ENCODE results near the gene NDUFA11.
A peak's percentile ranks its signal among the peaks of the same experiment; 100 is the strongest.

The NDUFA11 gene

DNA sequence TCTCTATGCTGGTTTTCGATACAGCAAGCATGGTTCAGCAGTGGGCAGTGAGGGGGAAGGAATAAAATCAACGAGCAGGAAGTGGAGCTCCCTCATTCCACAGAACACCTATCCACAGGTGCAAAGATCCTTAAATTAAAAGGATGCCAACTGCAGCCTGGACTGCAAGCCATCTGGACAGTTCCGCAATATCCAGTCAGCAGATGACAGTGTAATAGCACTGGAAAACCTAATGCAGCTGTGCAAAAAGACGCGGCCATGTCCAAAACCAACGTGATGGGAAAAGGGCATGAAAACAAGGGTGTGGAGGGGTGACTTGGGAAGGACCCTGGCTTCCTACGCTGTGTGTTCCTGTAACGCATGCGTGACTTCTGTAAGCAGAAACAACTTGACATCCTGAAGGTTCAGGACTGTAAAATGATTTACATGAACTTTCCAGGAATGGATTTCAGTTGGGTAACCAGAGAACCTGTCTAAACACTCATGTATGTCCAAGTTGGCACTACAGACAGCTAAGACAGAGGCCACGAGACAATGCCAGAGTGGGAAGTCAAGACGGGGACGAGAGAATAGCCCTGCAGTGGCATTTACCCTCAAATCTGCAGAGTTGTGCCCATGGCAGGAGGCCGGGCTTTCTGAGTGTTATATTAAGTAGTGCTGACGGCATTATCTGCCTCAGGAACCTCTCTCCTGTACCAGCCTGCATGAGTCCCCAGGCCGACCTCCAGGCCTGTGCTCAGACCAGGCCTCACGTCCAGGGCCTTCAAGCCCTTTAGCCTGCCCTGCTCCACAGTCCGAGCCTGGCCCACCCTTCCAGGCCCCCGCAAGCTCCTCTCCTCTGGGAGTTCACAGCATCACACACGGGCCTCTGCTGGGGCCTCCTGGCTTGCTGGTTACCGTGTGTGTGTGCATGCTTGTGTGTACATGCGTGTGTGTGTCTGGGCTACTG lies 36.9 kb upstream of the NDUFA11 start (continued):
- TF ChIP-seq, protein P1, sequence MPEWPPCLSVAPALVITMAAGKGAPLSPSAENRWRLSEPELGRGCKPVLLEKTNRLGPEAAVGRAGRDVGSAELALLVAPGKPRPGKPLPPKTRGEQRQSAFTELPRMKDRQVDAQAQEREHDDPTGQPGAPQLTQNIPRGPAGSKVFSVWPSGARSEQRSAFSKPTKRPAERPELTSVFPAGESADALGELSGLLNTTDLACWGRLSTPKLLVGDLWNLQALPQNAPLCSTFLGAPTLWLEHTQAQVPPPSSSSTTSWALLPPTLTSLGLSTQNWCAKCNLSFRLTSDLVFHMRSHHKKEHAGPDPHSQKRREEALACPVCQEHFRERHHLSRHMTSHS (tag by site-specific recombination; IDR thresholded peaks at IDR 0.05): no peak
- TF ChIP-seq ZSCAN16 (tag by site-specific recombination; IDR thresholded peaks at IDR 0.05) (no peak), ZNF76 (tag by site-specific recombination; IDR thresholded peaks at IDR 0.05; ENCODE audit: borderline replicate concordance, low read depth) (no peak)

DNA sequence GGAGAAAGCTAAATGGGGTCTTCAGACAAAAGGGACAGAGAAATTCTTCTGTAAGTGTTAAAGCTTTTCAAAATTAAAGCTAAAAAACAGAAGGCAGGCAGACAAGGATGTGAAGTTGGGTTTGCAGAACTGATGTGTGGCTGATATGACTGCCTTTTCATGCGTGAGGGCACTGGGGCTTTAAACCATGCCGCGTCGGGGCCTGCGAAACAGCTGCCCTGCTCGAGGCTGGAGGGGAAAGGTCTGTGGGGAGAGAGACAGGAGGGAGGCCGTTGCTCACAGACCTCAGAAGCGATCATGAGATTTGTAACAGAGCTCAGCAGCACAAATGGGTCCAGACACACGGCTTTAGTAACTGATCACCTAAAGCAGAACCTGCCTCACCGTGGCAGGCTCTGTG lies 34.0 kb upstream of the NDUFA11 start:
- no peak for TF ChIP-seq ZFP69B (tag by site-specific recombination; IDR thresholded peaks at IDR 0.05)
- no peak for TF ChIP-seq HOXC10 (CRISPR knock-in tag; IDR thresholded peaks at IDR 0.05)
- 0 out of 2 replicates have a peak, but pooled peaks have one; percentile 10 for TF ChIP-seq ZNF600 (tag by site-specific recombination; IDR thresholded peaks at IDR 0.05)
- TF ChIP-seq ZNF266 (tag by site-specific recombination; IDR thresholded peaks at IDR 0.05; ENCODE audit: low read depth): no peak
- no peak for TF ChIP-seq ZNF629 (tag by site-specific recombination; IDR thresholded peaks at IDR 0.05)
- TF ChIP-seq SALL2 (tag by site-specific recombination; IDR thresholded peaks at IDR 0.05; ENCODE audit: borderline replicate concordance): no peak
- TF ChIP-seq ZNF548 (tag by site-specific recombination; IDR thresholded peaks at IDR 0.05): no peak
- peaks cover 4% of the 10 kb centered on the region; the same call in 1 of the 2 replicates for H3K4me1 ChIP-seq (ENCODE audit: control insufficient read depth, insufficient read depth, low read length)
- H3K36me3 ChIP-seq (ENCODE audit: control insufficient read depth in 2 of 2, insufficient read depth in 1 of 2, low read length in 2 of 2): peaks cover 0 to 66% of the 10 kb centered on the region in 2 experiments; a peak in 2 of 3 replicates
- POLR2A ChIA-PET: no interaction called here
- no peaks in the 10 kb centered on the region for H3K9me3 ChIP-seq (ENCODE audit: control insufficient read depth, insufficient read depth, low read depth, low read length)
- no peak overlapping the region for H3K27ac ChIP-seq (ENCODE audit: extremely low read depth, low read depth, low read length)
- H3K4me3 ChIP-seq (ENCODE audit: low read depth, low read length): no peak overlapping the region
- CTCF ChIA-PET: interaction anchor here (0.6 to 1.3 kb wide), 4 partner anchors 30 to 147 kb away, joined by 3 to 7 read pairs (median 4); no protein-coding TSS in a partner anchor

DNA sequence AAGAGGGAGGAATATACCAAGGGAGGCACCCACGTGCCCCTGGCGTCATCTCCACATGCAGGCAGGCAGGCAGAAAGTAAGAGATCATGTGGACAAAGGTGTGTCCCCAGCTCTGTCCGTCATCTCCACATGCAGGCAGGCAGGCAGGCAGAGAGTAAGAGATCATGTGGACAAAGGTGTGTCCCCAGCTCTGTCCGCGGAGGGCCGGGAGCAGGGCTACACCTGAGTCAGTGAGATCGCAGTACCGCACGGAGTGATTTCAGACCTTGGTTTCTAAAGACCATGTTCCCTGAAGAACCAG lies 32.7 kb upstream of the NDUFA11 start:
- no peaks in the 10 kb centered on the region for H3K9me3 ChIP-seq (ENCODE audit: control insufficient read depth, insufficient read depth, low read depth, low read length)
- H3K4me1 ChIP-seq (ENCODE audit: control insufficient read depth, insufficient read depth, low read length): peaks cover 4% of the 10 kb centered on the region; the same call in 1 of the 2 replicates
- ChIA-PET CTCF (interaction anchor here (0.6 kb wide), 1 partner anchor 87 kb away, joined by 3 read pairs; no protein-coding TSS in a partner anchor), POLR2A (interaction anchor here (0.6 kb wide), 1 partner anchor 434 kb away, joined by 3 read pairs; no protein-coding TSS in a partner anchor)
- peaks cover 7 to 69% of the 10 kb centered on the region in 2 experiments for H3K36me3 ChIP-seq (ENCODE audit: control insufficient read depth in 2 of 2, insufficient read depth in 1 of 2, low read length in 2 of 2)
- H3K4me3 ChIP-seq (ENCODE audit: low read depth, low read length): no peak overlapping the region
- no peak overlapping the region for H3K27ac ChIP-seq (ENCODE audit: extremely low read depth, low read depth, low read length)
- TF ChIP-seq ZXDB (tag by site-specific recombination; IDR thresholded peaks at IDR 0.05) (no peak), ZNF530 (tag by site-specific recombination; IDR thresholded peaks at IDR 0.05; ENCODE audit: low read depth) (no peak), ZNF433 (tag by site-specific recombination; IDR thresholded peaks at IDR 0.05; ENCODE audit: low read depth) (no peak), HOXD13 (CRISPR knock-in tag; IDR thresholded peaks at IDR 0.05; ENCODE audit: borderline replicate concordance) (no peak), YY2 (tag by site-specific recombination; IDR thresholded peaks at IDR 0.05) (no peak)
- TF ChIP-seq, protein P2, sequence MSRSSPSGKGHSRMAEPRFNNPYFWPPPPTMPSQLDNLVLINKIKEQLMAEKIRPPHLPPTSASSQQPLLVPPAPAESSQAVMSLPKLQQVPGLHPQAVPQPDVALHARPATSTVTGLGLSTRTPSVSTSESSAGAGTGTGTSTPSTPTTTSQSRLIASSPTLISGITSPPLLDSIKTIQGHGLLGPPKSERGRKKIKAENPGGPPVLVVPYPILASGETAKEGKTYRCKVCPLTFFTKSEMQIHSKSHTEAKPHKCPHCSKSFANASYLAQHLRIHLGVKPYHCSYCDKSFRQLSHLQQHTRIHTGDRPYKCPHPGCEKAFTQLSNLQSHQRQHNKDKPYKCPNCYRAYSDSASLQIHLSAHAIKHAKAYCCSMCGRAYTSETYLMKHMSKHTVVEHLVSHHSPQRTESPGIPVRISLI (tag by site-specific recombination; IDR thresholded peaks at IDR 0.05): no peak
- TF ChIP-seq, protein P3, sequence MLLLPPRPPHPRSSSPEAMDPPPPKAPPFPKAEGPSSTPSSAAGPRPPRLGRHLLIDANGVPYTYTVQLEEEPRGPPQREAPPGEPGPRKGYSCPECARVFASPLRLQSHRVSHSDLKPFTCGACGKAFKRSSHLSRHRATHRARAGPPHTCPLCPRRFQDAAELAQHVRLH (tag by site-specific recombination; IDR thresholded peaks at IDR 0.05): no peak
- TF ChIP-seq, protein P4, sequence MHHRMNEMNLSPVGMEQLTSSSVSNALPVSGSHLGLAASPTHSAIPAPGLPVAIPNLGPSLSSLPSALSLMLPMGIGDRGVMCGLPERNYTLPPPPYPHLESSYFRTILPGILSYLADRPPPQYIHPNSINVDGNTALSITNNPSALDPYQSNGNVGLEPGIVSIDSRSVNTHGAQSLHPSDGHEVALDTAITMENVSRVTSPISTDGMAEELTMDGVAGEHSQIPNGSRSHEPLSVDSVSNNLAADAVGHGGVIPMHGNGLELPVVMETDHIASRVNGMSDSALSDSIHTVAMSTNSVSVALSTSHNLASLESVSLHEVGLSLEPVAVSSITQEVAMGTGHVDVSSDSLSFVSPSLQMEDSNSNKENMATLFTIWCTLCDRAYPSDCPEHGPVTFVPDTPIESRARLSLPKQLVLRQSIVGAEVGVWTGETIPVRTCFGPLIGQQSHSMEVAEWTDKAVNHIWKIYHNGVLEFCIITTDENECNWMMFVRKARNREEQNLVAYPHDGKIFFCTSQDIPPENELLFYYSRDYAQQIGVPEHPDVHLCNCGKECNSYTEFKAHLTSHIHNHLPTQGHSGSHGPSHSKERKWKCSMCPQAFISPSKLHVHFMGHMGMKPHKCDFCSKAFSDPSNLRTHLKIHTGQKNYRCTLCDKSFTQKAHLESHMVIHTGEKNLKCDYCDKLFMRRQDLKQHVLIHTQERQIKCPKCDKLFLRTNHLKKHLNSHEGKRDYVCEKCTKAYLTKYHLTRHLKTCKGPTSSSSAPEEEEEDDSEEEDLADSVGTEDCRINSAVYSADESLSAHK (tag by site-specific recombination; IDR thresholded peaks at IDR 0.05): no peak
- TF ChIP-seq, protein P5, sequence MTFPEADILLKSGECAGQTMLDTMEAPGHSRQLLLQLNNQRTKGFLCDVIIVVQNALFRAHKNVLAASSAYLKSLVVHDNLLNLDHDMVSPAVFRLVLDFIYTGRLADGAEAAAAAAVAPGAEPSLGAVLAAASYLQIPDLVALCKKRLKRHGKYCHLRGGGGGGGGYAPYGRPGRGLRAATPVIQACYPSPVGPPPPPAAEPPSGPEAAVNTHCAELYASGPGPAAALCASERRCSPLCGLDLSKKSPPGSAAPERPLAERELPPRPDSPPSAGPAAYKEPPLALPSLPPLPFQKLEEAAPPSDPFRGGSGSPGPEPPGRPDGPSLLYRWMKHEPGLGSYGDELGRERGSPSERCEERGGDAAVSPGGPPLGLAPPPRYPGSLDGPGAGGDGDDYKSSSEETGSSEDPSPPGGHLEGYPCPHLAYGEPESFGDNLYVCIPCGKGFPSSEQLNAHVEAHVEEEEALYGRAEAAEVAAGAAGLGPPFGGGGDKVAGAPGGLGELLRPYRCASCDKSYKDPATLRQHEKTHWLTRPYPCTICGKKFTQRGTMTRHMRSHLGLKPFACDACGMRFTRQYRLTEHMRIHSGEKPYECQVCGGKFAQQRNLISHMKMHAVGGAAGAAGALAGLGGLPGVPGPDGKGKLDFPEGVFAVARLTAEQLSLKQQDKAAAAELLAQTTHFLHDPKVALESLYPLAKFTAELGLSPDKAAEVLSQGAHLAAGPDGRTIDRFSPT (tag by site-specific recombination; IDR thresholded peaks at IDR 0.05): no peak
